Peyer's patch (tissue), 4 donors: ENCODE measurements around the gene CACTIN. TPM values are rescaled to one million over a fixed set of nuclear protein-coding genes. Genes with fewer than 3 reads are reported as not detected.

Experiments used
- DNase-seq, 3 donors: peaks; one replicate each; pipeline ENCODE4 v3.0.0-alpha.2; 2017 to 2019
- H3K27ac ChIP-seq, 4 donors: fragments of 200-600 bp; sonication (generic); one replicate each; pipeline ENCODE4 v1.5.1; 2016 to 2019
- H3K27me3 ChIP-seq, 2 donors: fragments of 200-600 bp; sonication (generic); one replicate each; pipeline ENCODE4 v1.5.1; 2019
- H3K36me3 ChIP-seq, 3 donors: fragments of 200-600 bp; sonication (generic); one replicate each; pipeline ENCODE4 v1.5.1; 2016 to 2019
- H3K4me1 ChIP-seq, 4 donors: fragments of 200-600 bp; sonication (generic); one replicate each; pipeline ENCODE4 v1.5.1; 2016 to 2019
- H3K4me3 ChIP-seq, 4 donors: fragments of 200-600 bp; sonication (generic); 1 replicate in 3 of 4; 2 replicates in 1 of 4; pipeline ENCODE4 v1.5.1; 2016 to 2019; ENCODE audit warnings: mild to moderate bottlenecking in 1 of 4
- H3K9me3 ChIP-seq, 4 donors: fragments of 200-600 bp; sonication (generic); one replicate each; pipeline ENCODE4 v1.5.1; 2016 to 2019; ENCODE audit warnings: mild to moderate bottlenecking in 1 of 4
- POLR2A ChIP-seq, 2 donors: fragments of 450-650 bp; IDR thresholded peaks; one replicate each; pipeline ENCODE4 v1.5.1; 2017; ENCODE audit warnings: antibody characterized with exemption in 2 of 2, mild to moderate bottlenecking in 2 of 2, moderate library complexity in 2 of 2
- total RNA-seq, 4 donors: library from RNA; depleted of rRNA; stranded (reverse); fragments of >200 nt; gene quantifications; one replicate each; pipeline ENCODE4 v1.1.0, GENCODE V29; 2016
- TF ChIP-seq, protein P1 (sequence below), 6 experiments: fragments of 450-650 bp in 4 of 6; fragments of 200-600 bp in 2 of 6; sonication (generic) in 1 of 6; IDR thresholded peaks; one replicate each; pipeline ENCODE4 v1.5.1; 2017 to 2019; ENCODE audit warnings: antibody characterized with exemption in 6 of 6, mild to moderate bottlenecking in 3 of 6, moderate library complexity in 1 of 6

Gene CACTIN
- total RNA-seq, 4 donors from 2014 or later = 21.2 to 60.2 (median 33.3) TPM

DNA sequence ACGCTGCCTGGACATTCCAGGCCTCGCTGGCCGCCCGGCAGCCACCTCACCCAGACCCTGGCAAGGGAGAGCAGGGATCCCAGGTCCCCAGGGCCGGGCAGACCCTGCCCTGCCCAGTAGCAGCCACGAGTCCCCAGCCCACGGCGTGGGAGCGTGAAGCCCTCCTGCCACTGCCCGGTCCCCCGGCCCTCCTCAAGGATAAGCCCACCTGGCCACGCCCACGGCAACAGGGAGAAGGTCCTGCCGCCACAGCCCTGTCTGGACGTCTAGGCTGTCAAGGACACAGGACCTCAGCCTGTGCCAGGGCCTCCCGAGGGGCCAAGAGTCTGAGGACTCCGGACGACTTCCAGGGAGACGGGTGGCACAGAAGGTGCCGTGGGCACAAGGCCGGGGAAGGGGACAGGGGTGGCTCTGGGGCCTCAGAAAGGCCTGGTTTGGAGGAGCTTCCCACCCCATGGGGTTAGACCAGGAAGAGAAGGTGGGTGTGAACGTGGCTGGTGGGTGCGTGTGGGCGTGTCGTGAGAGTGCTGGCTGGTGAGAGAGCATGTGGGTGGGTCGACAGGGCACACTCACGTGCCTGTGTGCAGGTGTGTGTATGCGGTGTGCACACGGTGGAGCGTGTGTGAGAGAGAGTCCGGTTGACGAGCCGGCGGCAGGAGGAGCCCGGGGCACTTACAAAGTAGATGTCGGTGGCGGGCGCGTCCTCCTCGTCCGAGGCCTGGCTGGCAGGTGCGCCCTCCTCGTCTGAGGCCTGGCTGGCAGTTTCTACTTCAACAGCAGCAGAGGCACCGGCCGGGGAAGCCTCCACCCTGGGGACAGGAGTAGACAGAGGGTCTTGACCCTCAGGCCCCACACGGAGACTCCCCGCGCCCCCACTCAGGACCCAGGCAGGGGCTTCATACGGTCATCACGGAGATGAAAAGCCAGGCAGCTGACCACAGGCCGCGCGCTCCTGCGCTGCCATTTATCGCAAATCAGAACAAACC is 11.9 kb upstream of the CACTIN start:
- Histone ChIP-seq H3K4me1 (no peaks in the 10 kb centered on the region), H3K27me3 (no peaks in the 10 kb centered on the region), H3K36me3 (peaks cover 0 to 61% (median 0%) of the 10 kb centered on the region in 3 donors), H3K27ac (no peak overlapping the region), H3K9me3 (no peaks in the 10 kb centered on the region), H3K4me3 (no peak overlapping the region)
- DNase-seq = no peak
- TF ChIP-seq POLR2A (IDR thresholded peaks at IDR 0.05) = no peak
- TF ChIP-seq, protein P1, sequence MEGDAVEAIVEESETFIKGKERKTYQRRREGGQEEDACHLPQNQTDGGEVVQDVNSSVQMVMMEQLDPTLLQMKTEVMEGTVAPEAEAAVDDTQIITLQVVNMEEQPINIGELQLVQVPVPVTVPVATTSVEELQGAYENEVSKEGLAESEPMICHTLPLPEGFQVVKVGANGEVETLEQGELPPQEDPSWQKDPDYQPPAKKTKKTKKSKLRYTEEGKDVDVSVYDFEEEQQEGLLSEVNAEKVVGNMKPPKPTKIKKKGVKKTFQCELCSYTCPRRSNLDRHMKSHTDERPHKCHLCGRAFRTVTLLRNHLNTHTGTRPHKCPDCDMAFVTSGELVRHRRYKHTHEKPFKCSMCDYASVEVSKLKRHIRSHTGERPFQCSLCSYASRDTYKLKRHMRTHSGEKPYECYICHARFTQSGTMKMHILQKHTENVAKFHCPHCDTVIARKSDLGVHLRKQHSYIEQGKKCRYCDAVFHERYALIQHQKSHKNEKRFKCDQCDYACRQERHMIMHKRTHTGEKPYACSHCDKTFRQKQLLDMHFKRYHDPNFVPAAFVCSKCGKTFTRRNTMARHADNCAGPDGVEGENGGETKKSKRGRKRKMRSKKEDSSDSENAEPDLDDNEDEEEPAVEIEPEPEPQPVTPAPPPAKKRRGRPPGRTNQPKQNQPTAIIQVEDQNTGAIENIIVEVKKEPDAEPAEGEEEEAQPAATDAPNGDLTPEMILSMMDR (IDR thresholded peaks at IDR 0.05) = no peak

DNA sequence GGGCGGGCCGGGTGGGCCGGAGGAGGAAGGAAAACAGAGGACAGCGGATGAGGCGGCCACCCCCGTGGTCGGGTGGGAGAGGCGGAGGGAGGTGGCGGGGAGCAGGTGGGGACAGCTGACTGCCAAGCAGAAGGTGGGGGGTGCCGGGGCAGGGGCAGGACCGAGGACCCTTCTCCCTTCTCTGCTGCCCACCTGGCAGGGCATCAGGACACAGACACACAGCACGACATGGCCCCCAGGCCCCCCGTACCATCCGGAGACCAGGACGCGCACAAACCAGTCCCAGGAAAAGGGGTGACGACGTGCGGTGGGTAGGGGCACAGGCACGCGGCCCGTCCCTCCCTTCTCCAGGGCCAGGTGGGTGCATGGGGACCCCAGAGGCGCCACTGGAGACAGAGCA is 11.0 kb upstream of the CACTIN start:
- no peaks in the 10 kb centered on the region for H3K27me3 ChIP-seq

DNA sequence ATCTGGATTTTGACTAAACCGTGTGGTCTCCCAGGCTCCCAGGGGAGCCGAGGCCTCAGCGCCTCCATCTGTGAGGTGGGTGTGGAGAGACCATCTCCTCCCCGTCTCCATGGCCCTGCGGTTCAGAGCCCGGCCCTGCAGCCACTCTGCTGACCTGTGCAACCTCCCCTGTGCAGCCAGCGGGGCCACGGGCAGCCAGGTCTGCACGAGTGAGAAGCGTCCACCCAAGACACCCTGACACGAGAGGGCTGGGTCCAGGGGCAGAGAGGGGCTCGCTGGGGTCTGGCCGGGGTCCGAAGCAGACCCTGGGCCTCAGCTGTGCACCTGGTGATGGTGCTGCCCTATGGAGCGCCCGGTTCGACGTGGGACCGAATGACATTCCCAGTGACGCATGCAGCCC is 10.4 kb upstream of the CACTIN start:
- no peaks in the 10 kb centered on the region for H3K27me3 ChIP-seq
- TF ChIP-seq, protein P1 (IDR thresholded peaks at IDR 0.05) = no peak
- TF ChIP-seq POLR2A (IDR thresholded peaks at IDR 0.05) = no peak
- H3K4me1 ChIP-seq = no peaks in the 10 kb centered on the region
- no peak overlapping the region for H3K27ac ChIP-seq
- no peak for DNase-seq
- peaks cover 0 to 61% (median 0%) of the 10 kb centered on the region in 3 donors for H3K36me3 ChIP-seq
- no peaks in the 10 kb centered on the region for H3K9me3 ChIP-seq
- H3K4me3 ChIP-seq = no peak overlapping the region

More for the DNA sequence above, 11.0 kb upstream of the CACTIN start:
- Histone ChIP-seq H3K4me3 (no peak overlapping the region), H3K27ac (no peak overlapping the region), H3K4me1 (no peaks in the 10 kb centered on the region), H3K36me3 (peaks cover 0 to 57% (median 0%) of the 10 kb centered on the region in 3 donors), H3K9me3 (no peaks in the 10 kb centered on the region)
- DNase-seq = no peak
- TF ChIP-seq, protein P1 (IDR thresholded peaks at IDR 0.05) = no peak
- no peak for TF ChIP-seq POLR2A (IDR thresholded peaks at IDR 0.05)

DNA sequence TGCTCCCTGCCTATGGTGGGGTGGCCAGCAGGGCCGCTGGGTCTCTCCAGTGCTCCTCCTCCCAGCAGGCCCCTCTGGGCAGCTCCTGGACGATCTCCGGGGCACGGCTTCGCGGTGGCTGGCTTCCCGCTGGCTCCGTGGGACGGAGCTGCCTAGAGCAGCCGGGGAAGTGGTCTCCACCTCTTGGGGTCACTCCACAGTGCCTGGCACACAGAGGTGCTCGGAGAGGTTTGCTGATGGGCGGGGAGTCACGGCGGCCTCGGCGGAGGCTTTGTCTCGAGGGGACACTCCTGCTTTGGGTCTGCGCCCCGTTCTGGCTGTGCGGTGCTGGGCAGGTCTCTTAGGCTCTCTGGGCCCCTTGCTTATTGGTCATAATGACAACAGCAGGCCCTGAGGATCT is 9.9 kb upstream of the CACTIN start:
- no peaks in the 10 kb centered on the region for H3K9me3 ChIP-seq
- no peaks in the 10 kb centered on the region for H3K4me1 ChIP-seq
- H3K36me3 ChIP-seq = peaks cover 0 to 61% (median 0%) of the 10 kb centered on the region in 3 donors
- H3K4me3 ChIP-seq = no peak overlapping the region
- TF ChIP-seq, protein P1 (IDR thresholded peaks at IDR 0.05) = no peak
- no peak for TF ChIP-seq POLR2A (IDR thresholded peaks at IDR 0.05)
- H3K27me3 ChIP-seq = no peaks in the 10 kb centered on the region
- H3K27ac ChIP-seq = no peak overlapping the region
- no peak for DNase-seq

DNA sequence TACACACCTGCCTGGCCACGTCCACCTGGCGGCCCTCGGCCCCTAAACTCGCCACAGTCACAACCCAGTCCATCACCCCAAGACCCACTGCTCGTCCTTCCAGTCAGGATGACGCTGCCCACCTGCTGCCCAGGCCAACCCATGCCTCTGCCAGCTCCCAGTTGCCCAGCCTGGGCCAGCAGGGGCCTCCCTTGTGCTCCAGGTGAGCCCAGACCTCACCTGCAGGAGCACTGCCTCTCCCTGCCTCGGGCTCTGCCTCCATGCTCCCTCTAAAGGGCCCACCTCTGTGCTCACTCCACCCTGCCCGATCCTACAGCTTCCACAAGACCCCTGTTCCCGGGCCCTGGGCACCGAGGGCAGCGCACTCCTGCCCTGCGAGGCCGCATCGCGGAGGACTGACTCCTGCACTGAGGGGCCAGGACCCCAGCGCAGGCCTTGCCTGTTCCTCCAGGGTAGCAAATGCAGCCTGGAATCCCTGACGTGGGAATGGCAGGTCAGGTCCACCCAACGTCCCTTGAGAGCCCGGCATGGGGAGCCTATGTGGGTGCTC is 8.0 kb upstream of the CACTIN start:
- TF ChIP-seq, protein P1 (IDR thresholded peaks at IDR 0.05) = no peak
- TF ChIP-seq POLR2A (IDR thresholded peaks at IDR 0.05) = no peak
- Histone ChIP-seq H3K4me1 (no peaks in the 10 kb centered on the region), H3K27me3 (no peaks in the 10 kb centered on the region), H3K27ac (no peak overlapping the region), H3K36me3 (peaks cover 0 to 49% (median 0%) of the 10 kb centered on the region in 3 donors), H3K9me3 (no peaks in the 10 kb centered on the region), H3K4me3 (no peak overlapping the region)
- no peak for DNase-seq
